Activated naive CD4-positive, alpha-beta T cell treated with anti-CD3 and anti-CD28 coated beads for 36 hours (primary cell): ENCODE measurements around the gene CAP1. TPM values are rescaled to one million over a fixed set of nuclear protein-coding genes. Genes with fewer than 3 reads are reported as not detected.

Source experiments
- CTCF ChIA-PET: fragments of 350-600 bp; sonication (Branson Sonifier 250); formaldehyde crosslinking; loops from one replicate; lab custom pipeline; 2021; ENCODE audit warnings: antibody characterized with exemption; lab: Charles Lee
- DNase-seq: peaks from one replicate; pipeline ENCODE4 v3.0.0-alpha.2; 2020
- H3K27ac Mint-ChIP-seq: one replicate; pipeline ENCODE4 v1.8.0; 2021; ENCODE audit warnings: mild to moderate bottlenecking, mixed read lengths
- H3K27me3 Mint-ChIP-seq: one replicate; pipeline ENCODE4 v1.8.0; 2021; ENCODE audit warnings: low read depth, mixed read lengths
- H3K36me3 Mint-ChIP-seq: one replicate; pipeline ENCODE4 v1.8.0; 2021; ENCODE audit warnings: low read depth, mixed read lengths
- H3K4me1 Mint-ChIP-seq: one replicate; pipeline ENCODE4 v1.8.0; 2021; ENCODE audit warnings: low read depth, mixed read lengths
- H3K4me3 Mint-ChIP-seq: one replicate; pipeline ENCODE4 v1.8.0; 2021; ENCODE audit warnings: mild to moderate bottlenecking, moderate library complexity, mixed read lengths
- H3K9me3 Mint-ChIP-seq: one replicate; pipeline ENCODE4 v1.8.0; 2021; ENCODE audit warnings: mixed read lengths
- intact Hi-C: fragments of 100-400 bp; cut with micrococcal nuclease; formaldehyde crosslinking; loops from one replicate; pipeline ENCODE4 v1.15.1; 2023
- total RNA-seq, 2 experiments: library from RNA; stranded (reverse); gene quantifications; one replicate each; pipeline ENCODE4 v1.2.3, GENCODE V29; 2021

The CAP1 gene
- total RNA-seq, 2 experiments from 2014 or later, result 522 to 525 TPM

DNA sequence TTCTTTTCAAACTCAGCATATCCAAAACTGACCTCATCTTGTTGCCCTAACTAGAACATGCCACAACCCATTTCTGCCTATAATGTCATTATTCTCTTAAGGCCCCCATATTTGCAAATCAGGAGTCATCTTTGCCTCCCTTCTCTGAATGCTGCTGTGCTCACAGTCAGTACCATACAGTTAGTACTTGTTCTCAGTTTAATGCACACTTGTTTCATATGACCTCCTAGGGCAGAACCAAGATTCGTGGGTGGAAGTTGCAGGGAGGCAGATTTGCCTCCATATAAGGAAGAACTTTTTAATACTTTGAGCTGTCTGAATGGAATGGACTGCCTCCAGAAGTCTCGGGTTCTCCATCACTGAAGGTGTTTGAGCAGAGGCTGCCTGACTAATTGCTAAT, 9.2 kb downstream of the CAP1 start:
- CTCF ChIA-PET, result interaction anchor here (0.6 to 0.7 kb wide), 2 partner anchors 8 to 29 kb away, joined by 3 read pairs; no protein-coding TSS in a partner anchor
- no peaks in the 10 kb centered on the region for H3K27me3 Mint-ChIP-seq
- peaks cover 38% of the 10 kb centered on the region for H3K36me3 Mint-ChIP-seq
- peak overlapping the region; percentile 52 for H3K4me3 Mint-ChIP-seq
- H3K9me3 Mint-ChIP-seq, result no peaks in the 10 kb centered on the region
- H3K27ac Mint-ChIP-seq, result peak overlapping the region; percentile 90
- intact Hi-C loops, result loop anchor here (1.0 to 5.0 kb wide), 3 partner anchors 9 to 193 kb away; partner anchors contain the start of genes CAP1 and RLF
- H3K4me1 Mint-ChIP-seq, result peaks cover 82% of the 10 kb centered on the region
- peak; percentile 45 for DNase-seq

DNA sequence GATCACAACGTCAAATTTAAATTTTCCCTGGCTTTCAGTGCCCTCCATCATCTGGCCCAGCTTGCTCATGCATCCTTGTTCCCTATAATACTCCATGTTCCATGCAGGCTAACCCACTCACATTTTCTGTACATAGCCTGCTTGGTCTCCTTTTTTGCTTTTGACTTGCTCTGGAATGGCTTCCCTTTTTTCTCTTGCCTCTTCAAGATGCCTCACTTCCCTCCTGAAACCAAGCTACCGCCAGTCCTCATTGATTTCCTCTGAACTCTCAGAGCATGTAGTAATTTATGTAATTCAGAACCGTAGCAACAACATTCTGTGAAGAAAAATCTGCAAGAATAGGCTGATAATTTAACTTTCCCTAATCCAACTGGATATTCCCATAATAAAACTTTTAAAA, 10.3 kb downstream of the CAP1 start:
- Mint-ChIP-seq H3K27me3 (no peaks in the 10 kb centered on the region), H3K9me3 (no peaks in the 10 kb centered on the region), H3K36me3 (peaks cover 34% of the 10 kb centered on the region), H3K27ac (peak overlapping the region; percentile 78), H3K4me3 (peak overlapping the region; percentile 7), H3K4me1 (peaks cover 81% of the 10 kb centered on the region)
- intact Hi-C loops, result loop anchor here (1.0 kb wide), 1 partner anchor 8 kb away; no protein-coding TSS in a partner anchor
- CTCF ChIA-PET, result interaction anchor here (0.6 to 2.0 kb wide), 3 partner anchors 10 to 264 kb away, joined by 3 to 7 read pairs (median 4); no protein-coding TSS in a partner anchor
- DNase-seq, result peak; percentile 38

DNA sequence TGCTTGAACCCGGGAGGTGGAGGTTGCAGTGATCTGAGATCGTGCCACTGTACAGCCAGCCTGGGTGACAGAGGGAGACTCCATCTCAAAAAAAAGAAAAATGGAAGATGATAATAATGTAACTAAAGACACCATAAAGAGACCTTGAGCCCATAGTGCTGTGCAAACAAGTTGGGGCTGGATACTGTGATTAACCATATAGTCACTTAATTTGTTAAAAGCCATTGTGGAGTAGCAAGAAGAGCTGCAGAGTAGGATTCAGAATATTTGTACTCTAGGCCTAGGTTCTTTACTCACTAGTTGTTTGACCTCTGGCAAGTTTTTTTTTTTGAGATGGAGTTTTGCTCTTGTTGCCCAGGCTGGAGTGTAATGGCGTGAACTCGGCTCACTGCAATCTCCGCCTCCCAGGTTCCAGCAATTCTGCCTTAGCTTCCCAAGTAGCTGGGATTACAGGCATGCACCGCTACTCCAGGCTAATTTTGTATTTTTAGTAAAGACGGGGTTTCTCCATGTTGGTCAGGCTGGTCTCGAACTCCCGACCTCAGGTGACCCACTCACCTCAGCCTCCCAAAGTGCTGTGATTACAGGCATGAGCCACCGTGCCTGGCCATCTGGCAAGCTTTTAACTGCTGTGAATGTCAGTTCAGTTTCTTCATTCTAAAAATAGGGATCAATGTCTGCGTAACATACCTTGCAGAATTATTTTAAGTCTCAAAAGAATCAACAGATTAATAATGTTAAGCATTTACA, 12.8 kb downstream of the CAP1 start:
- intact Hi-C loops, result no loop called here
- H3K4me3 Mint-ChIP-seq, result no peak overlapping the region
- peaks cover 86% of the 10 kb centered on the region for H3K4me1 Mint-ChIP-seq
- peak overlapping the region; percentile 57 for H3K27ac Mint-ChIP-seq
- no peaks in the 10 kb centered on the region for H3K9me3 Mint-ChIP-seq
- no peak for DNase-seq
- H3K36me3 Mint-ChIP-seq, result peaks cover 26% of the 10 kb centered on the region
- CTCF ChIA-PET, result no interaction called here
- H3K27me3 Mint-ChIP-seq, result no peaks in the 10 kb centered on the region

DNA sequence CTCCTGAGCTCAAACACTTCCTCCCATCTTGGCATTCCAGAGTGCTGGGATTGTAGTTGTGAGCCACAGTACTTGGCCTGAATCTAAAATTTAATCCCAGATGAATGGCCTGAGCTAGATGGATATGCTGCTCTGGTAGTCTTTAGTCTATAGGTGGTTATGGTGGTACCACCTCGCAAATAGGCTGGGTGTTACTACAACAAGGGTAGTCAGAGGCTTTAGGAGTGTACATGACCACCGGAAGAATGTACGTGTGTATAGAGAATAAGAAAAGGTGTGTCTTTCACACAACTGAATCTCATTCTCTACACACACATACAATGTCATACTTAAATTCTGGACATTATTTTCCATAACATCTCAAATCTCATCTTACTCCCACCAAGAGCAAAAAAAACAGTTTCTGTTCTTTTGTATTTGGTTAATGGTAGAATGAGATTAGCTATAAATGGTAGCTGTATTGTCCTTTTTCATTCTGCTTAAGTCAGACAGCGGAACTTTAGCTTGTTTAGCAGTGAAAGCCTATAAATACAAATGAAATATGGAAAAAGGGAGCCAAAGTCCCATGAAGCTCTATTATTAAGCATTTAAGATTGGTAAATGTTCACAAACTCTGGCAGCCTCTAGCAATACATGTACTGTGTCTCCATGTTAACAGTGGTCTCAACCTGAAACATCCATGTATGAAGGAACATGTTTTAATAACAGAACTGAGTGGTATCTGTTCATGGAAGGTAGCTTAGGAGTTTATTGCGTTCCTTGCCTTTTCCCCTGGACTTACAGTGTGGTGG, 16.2 kb downstream of the CAP1 start:
- H3K36me3 Mint-ChIP-seq, result peaks cover 26% of the 10 kb centered on the region
- intact Hi-C loops, result no loop called here
- H3K27me3 Mint-ChIP-seq, result no peaks in the 10 kb centered on the region
- H3K9me3 Mint-ChIP-seq, result no peaks in the 10 kb centered on the region
- DNase-seq, result no peak
- CTCF ChIA-PET, result interaction anchor here (0.6 to 1.8 kb wide), 3 partner anchors 10 to 450 kb away, joined by 3 to 6 read pairs (median 6); no protein-coding TSS in a partner anchor
- H3K4me1 Mint-ChIP-seq, result peaks cover 88% of the 10 kb centered on the region
- H3K4me3 Mint-ChIP-seq, result no peak overlapping the region
- H3K27ac Mint-ChIP-seq, result peak overlapping the region; percentile 83

DNA sequence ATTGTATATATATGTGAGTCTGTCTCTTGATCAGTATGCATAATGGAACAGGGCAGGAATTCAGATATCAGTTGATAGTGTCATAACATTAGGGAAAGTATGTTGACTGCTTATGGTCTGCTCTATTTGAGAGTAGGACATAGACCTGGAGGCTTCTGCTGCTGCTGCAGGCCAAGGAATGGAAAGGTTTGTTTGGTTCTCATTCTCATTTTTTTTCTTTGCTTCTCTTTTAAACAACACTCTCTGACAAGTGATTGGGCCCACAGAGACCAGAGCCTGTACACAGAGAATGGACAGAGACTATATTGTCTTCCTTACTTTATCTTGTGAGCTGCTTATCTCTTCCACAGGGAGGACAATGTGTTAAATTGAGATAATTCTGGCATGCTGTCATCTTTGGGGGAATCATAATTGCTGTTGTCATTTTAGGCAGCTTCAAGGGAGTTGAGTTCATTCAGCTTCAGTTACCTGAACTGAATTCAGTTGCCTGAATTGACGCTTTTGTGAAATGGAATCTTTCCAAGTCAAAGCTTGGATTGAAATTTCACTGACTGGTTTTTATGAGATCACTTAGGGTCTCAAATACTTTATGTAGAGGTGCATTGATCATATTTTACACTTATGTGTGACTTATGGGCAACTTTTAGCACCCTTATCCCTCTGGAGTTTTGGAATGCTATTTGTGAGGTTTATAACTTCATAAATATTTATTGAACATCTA, 16.9 kb downstream of the CAP1 start:
- intact Hi-C loops, result loop anchor here (2.0 kb wide), 2 partner anchors 17 to 323 kb away; partner anchors contain the start of gene CAP1
- no peaks in the 10 kb centered on the region for H3K27me3 Mint-ChIP-seq
- H3K4me1 Mint-ChIP-seq, result peaks cover 87% of the 10 kb centered on the region
- H3K27ac Mint-ChIP-seq, result peak overlapping the region; percentile 83
- H3K9me3 Mint-ChIP-seq, result no peaks in the 10 kb centered on the region
- no peak for DNase-seq
- CTCF ChIA-PET, result interaction anchor here (1.2 to 1.8 kb wide), 3 partner anchors 9 to 18 kb away, joined by 3 to 6 read pairs (median 6); no protein-coding TSS in a partner anchor
- peaks cover 29% of the 10 kb centered on the region for H3K36me3 Mint-ChIP-seq
- H3K4me3 Mint-ChIP-seq, result no peak overlapping the region

DNA sequence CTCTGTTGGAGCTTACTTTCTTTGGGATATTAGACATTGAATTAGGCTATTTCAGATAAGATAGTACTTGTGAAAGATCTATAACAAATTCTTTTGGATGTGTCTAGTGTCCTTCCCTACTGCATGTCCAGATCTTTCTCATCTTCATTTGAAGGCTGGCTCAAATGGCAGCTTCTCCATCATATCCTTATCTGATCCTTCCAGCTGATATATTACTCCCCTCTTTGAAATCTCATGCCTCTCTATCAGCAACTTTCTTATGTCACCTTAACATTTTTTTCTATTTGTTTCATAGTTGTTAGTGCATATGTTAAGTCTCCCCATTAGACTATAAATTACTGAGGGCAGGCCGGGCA, 17.5 kb downstream of the CAP1 start:
- no peaks in the 10 kb centered on the region for H3K9me3 Mint-ChIP-seq
- peaks cover 30% of the 10 kb centered on the region for H3K36me3 Mint-ChIP-seq
- CTCF ChIA-PET, result interaction anchor here (1.0 to 1.8 kb wide), 3 partner anchors 13 to 18 kb away, joined by 3 to 11 read pairs (median 6); no protein-coding TSS in a partner anchor
- H3K4me3 Mint-ChIP-seq, result no peak overlapping the region
- H3K4me1 Mint-ChIP-seq, result peaks cover 87% of the 10 kb centered on the region
- no peaks in the 10 kb centered on the region for H3K27me3 Mint-ChIP-seq
- DNase-seq, result no peak
- intact Hi-C loops, result loop anchor here (2.0 kb wide), 2 partner anchors 17 to 323 kb away; partner anchors contain the start of gene CAP1
- H3K27ac Mint-ChIP-seq, result peak overlapping the region; percentile 83

DNA sequence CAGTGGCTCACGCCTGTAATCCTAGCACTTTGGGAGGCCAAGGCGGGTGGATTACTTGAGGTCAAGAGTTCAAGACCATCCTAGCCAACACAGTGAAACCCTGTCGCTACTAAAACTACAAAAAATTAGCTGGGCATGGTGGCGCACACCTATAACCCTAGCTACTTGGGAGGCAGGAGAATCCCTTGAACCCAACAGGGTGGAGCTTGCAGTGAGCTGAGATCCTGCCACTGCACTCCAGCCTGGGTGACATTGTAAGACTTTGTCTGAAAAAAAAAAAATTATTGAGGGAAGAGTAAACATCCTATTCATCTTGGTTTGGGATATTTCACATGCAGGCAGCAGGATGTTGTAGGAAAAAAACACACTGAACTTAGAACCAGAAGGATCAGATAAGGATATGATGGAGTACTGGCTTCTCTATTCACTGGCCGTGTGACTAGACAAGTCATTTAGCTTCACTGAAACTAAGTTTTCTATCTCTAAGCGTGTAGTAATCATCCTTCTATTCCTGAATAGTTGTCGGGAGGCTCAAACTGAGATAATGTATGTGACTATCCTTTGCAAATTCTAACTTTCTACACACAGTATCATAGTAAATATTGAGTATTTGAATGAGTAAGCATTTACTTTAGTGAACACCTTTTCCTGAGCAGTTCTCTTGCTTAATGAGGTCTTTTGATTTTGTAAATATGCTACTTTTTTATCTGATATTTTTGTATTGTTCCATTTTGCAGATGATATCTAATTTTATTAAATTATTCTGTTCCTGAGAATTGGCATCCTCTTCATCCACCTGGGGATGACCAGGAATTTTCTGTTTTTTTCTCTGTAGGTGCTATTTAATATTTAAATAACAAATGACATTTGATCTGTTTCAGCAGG, 18.2 kb downstream of the CAP1 start:
- CTCF ChIA-PET, result interaction anchor here (0.5 to 1.8 kb wide), 4 partner anchors 13 to 86 kb away, joined by 3 to 11 read pairs (median 4); no protein-coding TSS in a partner anchor
- intact Hi-C loops, result loop anchor here (1.0 to 2.0 kb wide), 4 partner anchors 7 to 392 kb away; partner anchors contain the start of genes CAP1 and ZFP69B
- Mint-ChIP-seq H3K27ac (peak overlapping the region; percentile 83), H3K4me3 (peak overlapping the region; percentile 41), H3K9me3 (no peaks in the 10 kb centered on the region), H3K4me1 (peaks cover 87% of the 10 kb centered on the region), H3K36me3 (peaks cover 35% of the 10 kb centered on the region), H3K27me3 (no peaks in the 10 kb centered on the region)
- no peak for DNase-seq

GRCh38 chr1:40059338-40059959, 18.9 kb downstream of the CAP1 start:
- CTCF ChIA-PET, result interaction anchor here (0.6 to 1.0 kb wide), 5 partner anchors 16 to 1071 kb away, joined by 3 to 11 read pairs (median 3); no protein-coding TSS in a partner anchor
- Mint-ChIP-seq H3K9me3 (no peaks in the 10 kb centered on the region), H3K4me3 (peak overlapping the region; percentile 41), H3K27me3 (no peaks in the 10 kb centered on the region), H3K27ac (peak overlapping the region; percentile 83), H3K36me3 (peaks cover 42% of the 10 kb centered on the region), H3K4me1 (peaks cover 88% of the 10 kb centered on the region)
- DNase-seq, result no peak
- intact Hi-C loops, result loop anchor here (1.0 to 2.0 kb wide), 4 partner anchors 8 to 391 kb away; partner anchors contain the start of genes CAP1 and ZFP69B

DNA sequence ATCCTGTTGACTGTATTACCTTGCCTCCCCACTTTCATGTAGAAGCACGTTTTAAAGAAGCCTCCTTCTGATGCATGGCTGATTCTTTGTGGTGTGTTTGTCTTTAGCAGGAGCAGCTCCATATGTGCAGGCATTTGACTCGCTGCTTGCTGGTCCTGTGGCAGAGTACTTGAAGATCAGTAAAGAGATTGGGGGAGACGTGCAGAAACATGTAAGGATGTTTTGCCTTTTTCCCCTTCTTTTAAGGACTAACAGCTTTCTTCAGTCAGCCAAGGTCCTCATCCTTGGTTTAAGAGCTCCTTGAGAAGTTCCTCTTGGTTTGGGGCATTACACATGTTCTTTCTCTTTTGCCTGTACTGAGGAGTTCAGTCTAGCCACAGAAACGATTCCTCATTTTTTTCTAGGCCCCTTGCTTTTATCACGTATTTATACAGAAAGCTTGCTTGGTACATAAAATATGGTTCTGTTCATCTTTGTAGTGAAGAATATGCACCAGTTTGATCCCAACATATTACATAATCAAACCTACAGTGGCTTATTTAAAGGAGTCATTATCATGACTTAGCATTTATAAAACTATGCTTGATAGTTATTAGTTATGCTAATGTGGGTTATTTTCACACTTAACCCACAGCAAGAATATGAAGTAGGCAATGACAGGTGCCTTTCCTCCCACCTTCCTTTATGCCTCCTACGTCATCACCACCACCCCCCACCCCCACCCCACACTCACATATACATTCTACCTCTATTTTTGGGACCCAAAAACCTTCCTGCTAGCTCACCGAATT, 19.6 kb downstream of the CAP1 start:
- intact Hi-C loops, result loop anchor here (1.0 to 2.0 kb wide), 4 partner anchors 9 to 390 kb away; partner anchors contain the start of genes CAP1 and ZFP69B
- no peak for DNase-seq
- H3K27me3 Mint-ChIP-seq, result no peaks in the 10 kb centered on the region
- peaks cover 88% of the 10 kb centered on the region for H3K4me1 Mint-ChIP-seq
- peaks cover 44% of the 10 kb centered on the region for H3K36me3 Mint-ChIP-seq
- CTCF ChIA-PET, result interaction anchor here (0.6 to 1.0 kb wide), 7 partner anchors 9 to 1070 kb away, joined by 3 to 7 read pairs (median 4); no protein-coding TSS in a partner anchor
- H3K9me3 Mint-ChIP-seq, result no peaks in the 10 kb centered on the region
- peak overlapping the region; percentile 83 for H3K27ac Mint-ChIP-seq
- no peak overlapping the region for H3K4me3 Mint-ChIP-seq
